K562 (cell line): ENCODE results near the gene HGFAC. TPM values are rescaled to one million over a fixed set of nuclear protein-coding genes. Genes with fewer than 3 reads are reported as not detected.

ENCODE experiments used
- ATAC-seq: fragments of 200-7000 bp; cut with Tn5 transposase; 3 replicates; pipeline ENCODE4 v1.9.1; 2020; ENCODE audit warnings: moderate library complexity
- BruUV-seq: library from RNA; stranded (reverse); fragments of 400-500 nt; replicated peaks from 2 replicates; lab custom pipeline; 2021; lab: Mats Ljungman, UMichigan
- CTCF ChIA-PET: fragments of 300-600 bp; formaldehyde crosslinking; extraction: SDS; loops from one replicate; lab custom pipeline; 2021; ENCODE audit warnings: low intra/inter-chr PET ratio; lab: Yijun Ruan, JAX
- POLR2A ChIA-PET: fragments of 300-600, 350-650 bp; sonication (Branson Sonifier 250); formaldehyde crosslinking; extraction: SDS; loops from one replicate; lab custom pipeline; 2021; ENCODE audit warnings: antibody characterized with exemption, inconsistent platforms; lab: Yijun Ruan, JAX
- DNase-seq, 4 experiments: peaks; one replicate each; pipeline versions ENCODE4 v3.0.0 to v3.0.0-alpha.2; 2011 to 2018; ENCODE audit warnings: low spot score in 3 of 4, mixed read lengths in 3 of 4; ENCODE audit errors: extremely low read depth in 1 of 4
- FAIRE-seq: peaks from 2 replicates; lab custom pipeline; 2011; peaks lifted over from hg19 to GRCh38; lab: Jason Lieb, UNC
- H2AFZ ChIP-seq: 2 replicates; pipeline ENCODE4 v1.6.0; 2011; ENCODE audit warnings: low read depth, low read length, control low read depth, inconsistent platforms
- H3K27ac ChIP-seq: fragments of 200-600 bp; 3 replicates; pipeline ENCODE4 v1.8.0; 2011; ENCODE audit warnings: low read depth, mild to moderate bottlenecking, control low read depth, inconsistent platforms, low read length, moderate library complexity, mixed read lengths; ENCODE audit errors: extremely low read depth
- H3K27me3 ChIP-seq, 2 experiments: fragments of 300-600 bp in 1 of 2; 2 replicates in 1 of 2; 3 replicates in 1 of 2; pipeline versions ENCODE4 v1.6.0 to v1.8.0; 2011; ENCODE audit warnings: inconsistent platforms in 2 of 2, low read length in 2 of 2, mild to moderate bottlenecking in 1 of 2, mixed read lengths in 1 of 2, moderate library complexity in 1 of 2; ENCODE audit not compliant: control insufficient read depth in 2 of 2, insufficient read depth in 2 of 2
- H3K36me3 ChIP-seq: fragments of 300-600 bp; 3 replicates; pipeline ENCODE4 v1.8.0; 2011; ENCODE audit warnings: mild to moderate bottlenecking, low read length, inconsistent platforms; ENCODE audit not compliant: control insufficient read depth, insufficient read depth
- H3K4me1 ChIP-seq, 2 experiments: fragments of 200-600 bp in 1 of 2; replicated peaks in 1 of 2; 2 replicates in 1 of 2; 3 replicates in 1 of 2; pipeline versions ENCODE4 v1.5.1 to v1.8.0; 2011; ENCODE audit warnings: inconsistent platforms in 2 of 2, low read length in 2 of 2, mild to moderate bottlenecking in 1 of 2, mixed read lengths in 1 of 2, moderate library complexity in 1 of 2; ENCODE audit not compliant: control insufficient read depth in 2 of 2, insufficient read depth in 2 of 2
- H3K4me2 ChIP-seq: 2 replicates; pipeline ENCODE4 v1.6.1; 2011; ENCODE audit warnings: low read length, control low read depth, inconsistent platforms, mixed read lengths; ENCODE audit not compliant: insufficient read depth
- H3K4me3 ChIP-seq: fragments of 200-600 bp; sonication (generic), shearing (Covaris generic); 2 replicates; pipeline ENCODE4 v1.5.1; 2016; ENCODE audit warnings: control low read depth, inconsistent platforms
- H3K79me2 ChIP-seq: fragments of 200-600 bp; 3 replicates; pipeline ENCODE4 v1.8.0; 2011; ENCODE audit warnings: low read length, inconsistent platforms; ENCODE audit not compliant: control insufficient read depth, insufficient read depth
- H3K9ac ChIP-seq, 2 experiments: 2 replicates each; pipeline versions ENCODE4 v1.6.0 to v1.6.1; 2011; ENCODE audit warnings: low read depth in 2 of 2, low read length in 2 of 2, control low read depth in 1 of 2, inconsistent platforms in 1 of 2, mild to moderate bottlenecking in 1 of 2, mixed read lengths in 1 of 2; ENCODE audit not compliant: insufficient read depth in 1 of 2
- H3K9me1 ChIP-seq: one replicate; pipeline ENCODE4 v1.6.0; 2011; ENCODE audit warnings: inconsistent platforms, mild to moderate bottlenecking, low read length, moderate library complexity; ENCODE audit not compliant: control insufficient read depth, insufficient read depth
- H3K9me3 ChIP-seq: replicated peaks from 2 replicates; pipeline ENCODE4 v1.5.1; 2011; ENCODE audit warnings: low read depth, low read length, inconsistent platforms; ENCODE audit not compliant: control insufficient read depth, insufficient read depth
- H4K20me1 ChIP-seq: replicated peaks from 2 replicates; pipeline ENCODE4 v1.6.1; 2011; ENCODE audit warnings: low read length, inconsistent platforms, mixed read lengths; ENCODE audit not compliant: control insufficient read depth, insufficient read depth
- ADNP ChIP-seq: fragments of 200-800 bp; sonication (Bioruptor generic); IDR thresholded peaks from 2 replicates; pipeline ENCODE4 v1.6.1; 2016; ENCODE audit warnings: missing genetic modification characterization, missing compliant biosample characterization
- CBFA2T2 ChIP-seq: fragments of 450-650 bp; conservative IDR thresholded peaks from 2 replicates; pipeline ENCODE4 v1.6.1; 2017; ENCODE audit warnings: mild to moderate bottlenecking
- CHCHD3 ChIP-seq: fragments of 250-450 bp; sonication (Bioruptor Pico); IDR thresholded peaks from 2 replicates; pipeline ENCODE4 v2.1.2; 2022; ENCODE audit warnings: mild to moderate bottlenecking
- CREB1 ChIP-seq, 2 experiments: sonication (generic) in 1 of 2; formaldehyde crosslinking in 1 of 2; IDR thresholded peaks; 2 replicates each; pipeline versions ENCODE4 v1.6.1 to v1.8.0; 2012 to 2022; ENCODE audit warnings: inconsistent platforms in 1 of 2, mild to moderate bottlenecking in 1 of 2, missing genetic modification reagents in 1 of 2, moderate library complexity in 1 of 2
- ESRRA ChIP-seq: fragments of 450-650 bp; IDR thresholded peaks from 2 replicates; pipeline ENCODE4 v1.6.1; 2014; ENCODE audit warnings: low read depth, mild to moderate bottlenecking, moderate library complexity, borderline replicate concordance
- NFIC ChIP-seq: fragments of 450-650 bp; IDR thresholded peaks from 2 replicates; pipeline ENCODE4 v1.6.1; 2017; ENCODE audit warnings: mild to moderate bottlenecking, inconsistent platforms
- NR2C2 ChIP-seq, 2 experiments: fragments of 200-800 bp in 1 of 2; sonication (Bioruptor generic) in 1 of 2; sonication (generic) in 1 of 2; formaldehyde crosslinking in 1 of 2; IDR thresholded peaks; 2 replicates each; pipeline versions ENCODE4 v1.6.1 to v1.8.0; 2016 to 2022; ENCODE audit warnings: mild to moderate bottlenecking in 1 of 2, missing compliant biosample characterization in 1 of 2, missing genetic modification characterization in 1 of 2, missing genetic modification reagents in 1 of 2
- POU5F1 ChIP-seq: fragments of 150-350 bp; IDR thresholded peaks from 2 replicates; pipeline ENCODE4 v1.6.1; 2014; ENCODE audit warnings: borderline replicate concordance, low read length, low read depth, mild to moderate bottlenecking; ENCODE audit not compliant: partially characterized antibody
- PTTG1 ChIP-seq: fragments of 450-650 bp; IDR thresholded peaks from 2 replicates; pipeline ENCODE4 v1.6.1; 2016; ENCODE audit warnings: low read depth, mild to moderate bottlenecking, missing genetic modification characterization, missing compliant biosample characterization
- SAFB2 ChIP-seq: fragments of 200-400 bp; formaldehyde crosslinking; IDR thresholded peaks from 2 replicates; pipeline ENCODE4 v1.6.1; 2018; ENCODE audit warnings: borderline replicate concordance, low read length, low read depth, moderate library complexity; ENCODE audit not compliant: severe bottlenecking
- TCF7 ChIP-seq: sonication (generic); IDR thresholded peaks from 2 replicates; pipeline ENCODE4 v1.6.1; 2016; ENCODE audit warnings: antibody characterized with exemption, borderline replicate concordance
- TRIM25 ChIP-seq: fragments of 450-650 bp; IDR thresholded peaks from 2 replicates; pipeline ENCODE4 v1.7.0; 2016; ENCODE audit warnings: borderline replicate concordance
- ZNF551 ChIP-seq: fragments of 250-450 bp; sonication (Bioruptor Pico); IDR thresholded peaks from 2 replicates; pipeline ENCODE4 v1.5.0; 2021; ENCODE audit warnings: mild to moderate bottlenecking, moderate library complexity
- WGBS: fragments of 100-300 bp; shearing (Covaris generic); methylation state at CpG from one replicate; pipeline ENCODE4 v1.1.6; 2016; ENCODE audit warnings: low coverage, mixed read lengths; ENCODE audit not compliant: insufficient coverage; ENCODE audit errors: missing lambda C conversion rate; 5-methylcytosine and 5-hydroxymethylcytosine counted together
- in situ Hi-C: fragments of 300-500 bp; cut with MboI; formaldehyde crosslinking; loops from 4 replicates; pipeline ENCODE4 v1.15.0; 2018; ENCODE audit warnings: inconsistent platforms, mixed read lengths
- intact Hi-C: fragments of 100-400 bp; cut with micrococcal nuclease; formaldehyde crosslinking; loops from 2 replicates; pipeline ENCODE4 v1.14.2; 2022
- polyA plus RNA-seq, 8 experiments: library from polyadenylated mRNA; depleted of rRNA in 4 of 8; stranded (reverse) in 5 of 8; unstranded in 3 of 8; fragments of >200 nt; fragmentation: Nextera tagmentation in 2 of 8; fragmentation: Illumina TruSeq in 1 of 8; extraction: Ambion mirVana in 2 of 8; extraction: Trizol in 1 of 8; gene quantifications; 2 replicates each; pipeline versions ENCODE4 v1.2.1 to v1.2.3, GENCODE V29; 2011 to 2014; ENCODE audit warnings: inconsistent platforms in 1 of 8, missing spikeins in 1 of 8
- total RNA-seq, 7 experiments: library from RNA; depleted of rRNA in 6 of 7; stranded (reverse); fragments of >200 nt in 6 of 7; fragmentation: Illumina TruSeq in 2 of 7; extraction: Trizol in 2 of 7; gene quantifications; 2 replicates each; pipeline versions ENCODE4 v1.2.1 to v1.2.3, GENCODE V29; 2011 to 2021; ENCODE audit warnings: low replicate concordance in 1 of 7
- TF ChIP-seq, protein P1 (sequence below): sonication (generic); formaldehyde crosslinking; IDR thresholded peaks from 2 replicates; pipeline ENCODE4 v1.8.1; 2023; ENCODE audit warnings: missing genetic modification reagents, mild to moderate bottlenecking, borderline replicate concordance

The HGFAC gene
- total and polyA plus RNA-seq, 9 of the 15 experiments (the other 6 are each of a cell fraction or from before 2014, with no cell fraction given) = 0.13 TPM; not detected in 8

- ChIA-PET CTCF (no interaction called here), POLR2A (no interaction called here)
- Histone ChIP-seq H3K4me1 (peaks cover 0 to 87% of the 10 kb centered on the region in 2 experiments; a peak in 2 of 5 replicates), H4K20me1 (0 out of 2 replicates have a peak, but pooled peaks cover 3% of the 10 kb centered on the region), H3K36me3 (no peaks in the 10 kb centered on the region), H3K9me3 (no peaks in the 10 kb centered on the region), H3K9ac (no peak overlapping the region), H3K4me2 (no peak overlapping the region), H3K9me1 (no peaks in the 10 kb centered on the region), H3K4me3 (no peak overlapping the region), H3K27me3 (peaks cover 0 to 4% of the 10 kb centered on the region in 2 experiments; a peak in 2 of 5 replicates), H2AFZ (no peak overlapping the region), H3K27ac (no peak overlapping the region), H3K79me2 (no peaks in the 10 kb centered on the region)
- in situ Hi-C loops = no loop called here
- FAIRE-seq (no peak), ATAC-seq (no peak), DNase-seq (peak in 2 of 4 experiments; percentile 44 to 49)
- WGBS = 20% methylated on average over 30 of the region's 34 CpGs
- BruUV-seq = no TSS peak
- intact Hi-C loops = no loop called here
- TF ChIP-seq POU5F1 (no peak), NR2C2 (CRISPR knock-in tag; IDR thresholded peaks at IDR 0.05) (no peak), NR2C2 (tag; IDR thresholded peaks at IDR 0.05) (peak; percentile 60; the same call in 1 of the 2 replicates), CBFA2T2 (no peak), SAFB2 (no peak), TRIM25 (no peak), ZNF551 (no peak), ESRRA (peak; percentile 39; the same call in 1 of the 2 replicates), NFIC (peak; percentile 28; the same call in 1 of the 2 replicates), TCF7 (no peak), ADNP (tag) (peak; percentile 59; the same call in 1 of the 2 replicates), CHCHD3 (CRISPR knock-in tag) (no peak), PTTG1 (tag) (no peak), CREB1 (IDR thresholded peaks at IDR 0.05) (no peak), CREB1 (CRISPR knock-in tag; IDR thresholded peaks at IDR 0.05) (no peak)
- TF ChIP-seq, protein P1, sequence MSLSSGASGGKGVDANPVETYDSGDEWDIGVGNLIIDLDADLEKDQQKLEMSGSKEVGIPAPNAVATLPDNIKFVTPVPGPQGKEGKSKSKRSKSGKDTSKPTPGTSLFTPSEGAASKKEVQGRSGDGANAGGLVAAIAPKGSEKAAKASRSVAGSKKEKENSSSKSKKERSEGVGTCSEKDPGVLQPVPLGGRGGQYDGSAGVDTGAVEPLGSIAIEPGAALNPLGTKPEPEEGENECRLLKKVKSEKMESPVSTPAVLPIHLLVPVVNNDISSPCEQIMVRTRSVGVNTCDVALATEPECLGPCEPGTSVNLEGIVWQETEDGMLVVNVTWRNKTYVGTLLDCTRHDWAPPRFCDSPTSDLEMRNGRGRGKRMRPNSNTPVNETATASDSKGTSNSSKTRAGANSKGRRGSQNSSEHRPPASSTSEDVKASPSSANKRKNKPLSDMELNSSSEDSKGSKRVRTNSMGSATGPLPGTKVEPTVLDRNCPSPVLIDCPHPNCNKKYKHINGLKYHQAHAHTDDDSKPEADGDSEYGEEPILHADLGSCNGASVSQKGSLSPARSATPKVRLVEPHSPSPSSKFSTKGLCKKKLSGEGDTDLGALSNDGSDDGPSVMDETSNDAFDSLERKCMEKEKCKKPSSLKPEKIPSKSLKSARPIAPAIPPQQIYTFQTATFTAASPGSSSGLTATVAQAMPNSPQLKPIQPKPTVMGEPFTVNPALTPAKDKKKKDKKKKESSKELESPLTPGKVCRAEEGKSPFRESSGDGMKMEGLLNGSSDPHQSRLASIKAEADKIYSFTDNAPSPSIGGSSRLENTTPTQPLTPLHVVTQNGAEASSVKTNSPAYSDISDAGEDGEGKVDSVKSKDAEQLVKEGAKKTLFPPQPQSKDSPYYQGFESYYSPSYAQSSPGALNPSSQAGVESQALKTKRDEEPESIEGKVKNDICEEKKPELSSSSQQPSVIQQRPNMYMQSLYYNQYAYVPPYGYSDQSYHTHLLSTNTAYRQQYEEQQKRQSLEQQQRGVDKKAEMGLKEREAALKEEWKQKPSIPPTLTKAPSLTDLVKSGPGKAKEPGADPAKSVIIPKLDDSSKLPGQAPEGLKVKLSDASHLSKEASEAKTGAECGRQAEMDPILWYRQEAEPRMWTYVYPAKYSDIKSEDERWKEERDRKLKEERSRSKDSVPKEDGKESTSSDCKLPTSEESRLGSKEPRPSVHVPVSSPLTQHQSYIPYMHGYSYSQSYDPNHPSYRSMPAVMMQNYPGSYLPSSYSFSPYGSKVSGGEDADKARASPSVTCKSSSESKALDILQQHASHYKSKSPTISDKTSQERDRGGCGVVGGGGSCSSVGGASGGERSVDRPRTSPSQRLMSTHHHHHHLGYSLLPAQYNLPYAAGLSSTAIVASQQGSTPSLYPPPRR (CRISPR knock-in tag) = no peak
Observed at GRCh38 chr4:3445829-3446545, 4.2 kb downstream of the HGFAC start.
